Kidney capillary endothelial cell (primary cell): Measurements from ENCODE around the gene CD68.
"Not testable (repeated sequence)": the region's sequence is repeated elsewhere in the genome, so short reads cannot be mapped to it uniquely, and the experiment has no call there.

Experiments used
- DNase-seq: peaks from one replicate; pipeline ENCODE4 v3.0.0-alpha.2; 2018; ENCODE audit warnings: low spot score

CD68 gene

DNA sequence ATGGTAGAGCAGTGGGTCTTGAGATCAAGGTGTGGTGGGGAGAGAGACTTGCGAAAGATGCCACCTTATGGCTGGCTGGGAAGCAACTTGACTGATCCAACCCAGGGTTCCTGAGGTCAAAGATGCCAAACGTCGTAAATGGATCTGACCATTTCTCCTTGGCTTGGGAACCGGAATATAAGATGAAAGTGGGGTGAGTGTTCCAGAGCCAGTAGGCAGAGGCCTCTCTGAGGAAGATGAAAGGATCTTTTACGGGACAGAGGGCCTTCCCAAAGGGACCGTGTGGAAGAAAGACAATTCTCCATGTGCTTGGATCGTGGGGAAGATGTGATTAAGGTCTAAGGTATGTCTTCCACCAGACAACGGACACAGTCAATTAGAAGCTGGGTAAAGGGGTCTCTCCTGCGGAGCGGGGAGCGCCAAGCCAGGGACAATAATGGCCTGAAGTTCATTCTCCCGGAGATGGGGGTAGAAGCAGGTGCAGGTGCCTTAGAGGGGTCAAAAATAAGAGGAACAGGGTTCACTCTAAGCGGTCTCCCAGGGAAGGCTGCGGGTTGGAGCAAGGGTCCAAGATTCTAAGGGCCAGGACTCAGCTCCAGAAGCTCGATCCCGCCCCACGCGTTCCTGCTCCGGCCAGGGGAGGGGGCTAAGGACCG lies 34.5 kb downstream of the CD68 start:
- DNase-seq, result peak; percentile 18

DNA sequence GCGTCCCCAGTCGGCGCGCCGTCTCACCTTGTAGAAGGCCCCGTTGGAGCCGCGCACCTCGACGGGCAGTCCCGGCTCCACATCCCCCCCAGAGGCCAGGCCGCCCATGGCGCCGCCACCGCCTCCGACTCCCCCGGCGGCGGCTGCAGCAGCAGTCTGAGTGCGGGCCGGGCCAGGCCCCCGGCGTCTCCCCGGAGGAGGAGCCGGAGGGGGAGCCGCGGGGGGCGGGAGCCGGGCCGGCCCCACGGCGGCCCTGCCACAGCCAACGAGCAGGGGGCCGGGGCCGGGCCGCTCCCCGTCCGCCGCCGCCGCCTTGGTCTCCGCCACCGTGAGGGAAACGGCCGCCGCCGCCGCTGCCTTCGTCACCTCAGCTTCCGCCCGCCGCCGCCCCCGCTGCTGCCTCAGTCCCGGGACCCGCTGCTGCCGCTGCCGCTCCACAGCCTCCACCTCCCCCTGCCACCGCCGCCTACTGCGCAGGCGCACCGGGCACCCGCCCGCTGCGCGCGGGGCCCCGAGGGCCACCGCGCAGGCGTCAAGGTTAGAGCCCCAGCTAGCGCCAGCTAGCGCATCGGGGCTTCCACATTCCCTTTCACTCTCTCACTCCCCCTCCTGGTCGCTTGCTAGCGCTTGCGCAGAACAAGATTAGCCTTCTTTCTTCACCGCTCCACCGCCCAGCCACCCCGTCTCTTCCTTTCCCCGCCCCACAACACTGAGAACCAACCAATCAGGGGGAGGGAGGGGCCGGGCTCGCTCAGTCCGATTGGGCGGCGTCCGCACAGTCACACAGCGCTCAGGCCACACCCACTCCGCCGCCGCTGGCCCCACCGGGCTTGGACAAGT lies 35.2 kb downstream of the CD68 start, which contains the start of gene FXR2:
TSS of gene FXR2 (minus strand) at position 473 of the 840 bp plus-strand sequence. CDS start at position 108, 365 bp downstream.
- peak; percentile 100 for DNase-seq

DNA sequence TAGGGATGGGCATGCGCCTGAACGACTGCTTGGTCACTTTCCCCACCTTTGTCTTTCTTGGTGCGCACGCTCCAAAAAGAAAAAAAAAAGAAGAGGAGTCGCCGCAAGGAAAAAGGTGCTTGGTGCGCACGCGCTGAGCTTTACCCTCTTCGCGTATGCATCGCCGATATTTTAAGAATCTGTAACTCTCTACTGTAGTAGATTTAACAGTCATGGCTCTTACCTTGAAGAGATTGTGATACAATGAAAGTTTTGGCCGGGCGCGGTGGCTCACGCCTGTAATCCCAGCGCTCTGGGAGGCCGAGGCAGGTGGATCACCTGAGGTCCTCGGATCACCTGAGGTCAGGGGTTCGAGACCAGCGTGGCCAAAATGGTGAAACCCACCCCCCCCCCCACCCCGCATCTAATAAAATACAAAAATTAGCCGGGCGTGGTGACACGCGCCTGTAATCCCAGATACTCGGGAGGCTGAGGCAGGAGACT lies 35.9 kb downstream of the CD68 start:
- DNase-seq, result no peak

DNA sequence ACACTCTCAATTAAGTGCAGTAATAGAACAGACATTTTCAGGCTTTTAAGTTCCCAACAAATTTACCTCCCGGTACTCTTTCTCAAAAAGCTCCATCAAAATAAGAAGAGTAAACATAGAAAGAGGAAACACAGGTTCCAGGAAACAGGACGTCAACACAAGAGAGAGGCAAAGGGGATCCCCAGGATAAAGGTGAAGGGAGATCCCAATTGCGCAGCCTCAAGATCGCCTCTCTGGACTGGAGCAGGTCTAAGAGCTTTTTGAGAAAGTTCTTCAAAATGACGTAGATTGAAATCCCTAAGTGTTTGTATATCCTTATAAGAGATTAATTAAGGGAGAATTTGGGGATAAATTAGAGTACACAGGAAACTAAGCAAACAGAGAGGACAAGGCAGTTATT lies 39.2 kb downstream of the CD68 start:
- DNase-seq, result no peak

DNA sequence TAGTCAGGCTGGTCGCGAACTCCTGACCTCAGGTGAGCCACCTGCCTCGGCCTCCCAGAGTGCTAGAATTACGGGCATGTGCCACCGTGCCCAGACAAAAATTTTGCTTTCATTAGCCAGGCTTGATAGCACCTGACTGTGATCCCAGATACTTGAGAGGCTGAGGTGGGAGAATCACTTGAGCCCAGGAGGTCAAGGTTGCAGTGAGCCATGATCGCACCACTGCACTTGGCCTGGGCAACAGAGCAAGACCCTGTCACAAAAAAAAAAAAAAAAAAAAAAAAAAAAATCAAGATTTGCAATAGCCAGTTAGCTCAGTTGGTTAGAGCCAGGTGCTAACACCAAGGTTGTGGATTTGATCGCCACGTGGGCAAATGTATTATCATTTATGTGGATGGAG lies 41.4 kb downstream of the CD68 start:
- DNase-seq, result no peak

DNA sequence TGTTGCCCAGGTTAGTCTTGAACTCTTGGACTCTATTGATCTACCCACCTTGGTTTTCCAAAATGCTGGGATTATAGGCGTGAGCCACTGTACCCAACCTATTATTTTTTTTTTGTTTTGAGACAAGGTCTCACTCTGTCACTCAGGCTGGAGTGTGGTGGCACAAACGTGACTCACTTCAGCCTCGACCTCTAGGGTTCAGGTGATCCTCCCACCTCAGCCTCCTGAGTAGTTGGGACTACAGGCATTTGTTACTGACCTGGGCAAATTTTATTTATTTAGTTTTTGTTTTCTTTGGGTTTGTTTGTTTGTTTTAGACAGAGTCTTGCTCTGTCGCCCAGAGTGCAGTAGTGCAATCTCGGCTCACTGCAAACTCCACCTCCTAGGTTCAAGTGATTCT lies 44.2 kb downstream of the CD68 start:
- DNase-seq, result no peak

DNA sequence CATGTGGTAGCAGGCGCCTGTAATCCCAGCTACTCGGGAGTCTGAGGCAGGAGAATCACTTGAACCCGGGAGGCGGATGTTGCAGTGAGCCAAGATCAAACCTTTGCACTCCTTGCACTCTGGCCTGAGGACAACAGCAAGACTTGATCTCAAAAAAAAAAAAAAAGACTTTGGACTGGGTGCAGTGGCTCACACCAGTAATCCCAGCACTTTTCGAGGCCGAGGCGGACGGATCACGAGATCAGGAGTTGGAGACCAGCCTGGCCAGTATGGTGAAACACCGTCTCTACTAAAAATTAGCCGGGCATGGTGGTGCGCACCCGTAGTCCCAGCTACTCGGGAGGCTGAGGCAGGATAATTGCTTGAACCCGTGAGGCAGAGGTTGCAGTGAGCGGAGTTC lies 46.3 kb downstream of the CD68 start:
- DNase-seq, result not testable (repeated sequence)

DNA sequence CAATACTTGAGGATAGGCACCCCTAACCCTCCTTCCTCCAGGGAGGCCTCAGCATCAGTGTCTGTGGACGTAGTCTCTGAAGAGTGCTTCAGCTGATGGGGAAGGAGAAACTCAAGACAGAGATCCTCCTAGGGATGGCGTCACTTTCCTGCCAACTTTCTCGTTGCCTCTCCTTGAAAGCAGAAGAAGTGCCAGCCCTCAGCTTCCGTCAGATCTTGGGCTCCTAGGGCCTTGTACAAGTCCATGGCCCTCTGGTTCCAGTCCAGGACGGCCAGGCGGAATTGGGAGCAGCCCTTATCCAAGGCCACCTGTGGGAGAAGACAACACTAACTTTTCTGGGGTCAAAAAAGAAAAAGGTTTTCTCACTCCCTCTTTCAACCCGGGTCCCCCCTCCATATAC lies 46.9 kb downstream of the CD68 start:
- no peak for DNase-seq

DNA sequence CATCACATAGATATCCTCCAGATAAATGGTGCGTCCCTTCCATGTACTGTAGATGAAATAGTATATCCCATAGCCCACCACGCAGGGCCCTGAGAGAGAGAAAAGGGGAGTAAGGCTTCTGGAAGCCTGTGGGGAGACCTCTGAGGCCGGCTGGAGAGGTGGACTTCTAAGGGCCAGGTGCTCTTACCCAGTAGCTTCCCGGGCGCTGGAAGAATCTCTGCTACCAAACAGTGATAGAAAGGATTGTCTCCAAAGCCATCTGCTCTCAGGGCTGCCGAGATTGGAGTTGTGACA lies 47.5 kb downstream of the CD68 start:
- DNase-seq, result no peak

DNA sequence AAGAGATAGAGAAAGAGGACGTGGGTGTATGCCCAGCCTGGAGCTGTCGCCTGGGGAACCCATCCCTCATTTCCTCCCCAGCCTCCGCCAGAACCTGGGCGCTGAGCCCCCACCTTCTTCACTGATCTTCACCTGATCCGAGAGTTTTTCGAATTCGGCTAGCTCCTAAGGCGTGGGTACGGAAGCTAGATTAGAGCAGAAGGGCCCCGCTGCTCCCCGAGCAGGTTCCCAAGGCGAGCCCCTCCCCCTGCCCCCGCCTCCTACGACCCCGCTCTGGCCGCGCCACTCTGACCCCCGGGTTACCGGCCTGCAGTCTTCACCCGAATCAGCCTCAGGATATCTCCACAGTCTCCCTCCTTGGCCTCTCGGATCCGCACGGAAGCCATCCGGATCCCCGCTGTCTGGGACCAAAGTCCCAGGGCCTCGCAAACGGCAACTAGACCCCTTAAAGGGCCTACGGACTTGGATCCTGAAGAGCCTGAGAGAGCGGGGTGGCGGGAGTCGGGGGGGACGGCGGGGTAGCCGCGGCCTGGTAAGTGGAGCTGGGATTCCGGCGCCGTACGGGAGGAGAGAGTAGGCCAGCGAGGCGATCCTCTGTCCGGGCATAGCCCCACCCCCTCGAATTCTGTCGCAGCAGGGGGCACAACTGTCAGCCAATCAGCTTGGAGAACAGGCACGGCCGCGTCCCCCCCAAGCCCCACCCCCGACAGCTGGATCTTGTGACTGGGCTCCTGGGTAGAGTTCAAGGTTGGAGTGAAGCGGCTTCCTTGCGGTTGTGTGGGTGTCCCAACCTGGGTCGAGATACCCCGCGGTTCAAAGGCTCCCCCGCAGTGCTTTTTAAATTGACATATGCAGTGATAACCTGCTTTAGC lies 48.0 kb downstream of the CD68 start, which contains the start of gene SAT2:
TSS of gene SAT2 (minus strand) at position 572 of the 872 bp plus-strand sequence. CDS start at position 386, 186 bp downstream.
- DNase-seq, result peak; percentile 84

DNA sequence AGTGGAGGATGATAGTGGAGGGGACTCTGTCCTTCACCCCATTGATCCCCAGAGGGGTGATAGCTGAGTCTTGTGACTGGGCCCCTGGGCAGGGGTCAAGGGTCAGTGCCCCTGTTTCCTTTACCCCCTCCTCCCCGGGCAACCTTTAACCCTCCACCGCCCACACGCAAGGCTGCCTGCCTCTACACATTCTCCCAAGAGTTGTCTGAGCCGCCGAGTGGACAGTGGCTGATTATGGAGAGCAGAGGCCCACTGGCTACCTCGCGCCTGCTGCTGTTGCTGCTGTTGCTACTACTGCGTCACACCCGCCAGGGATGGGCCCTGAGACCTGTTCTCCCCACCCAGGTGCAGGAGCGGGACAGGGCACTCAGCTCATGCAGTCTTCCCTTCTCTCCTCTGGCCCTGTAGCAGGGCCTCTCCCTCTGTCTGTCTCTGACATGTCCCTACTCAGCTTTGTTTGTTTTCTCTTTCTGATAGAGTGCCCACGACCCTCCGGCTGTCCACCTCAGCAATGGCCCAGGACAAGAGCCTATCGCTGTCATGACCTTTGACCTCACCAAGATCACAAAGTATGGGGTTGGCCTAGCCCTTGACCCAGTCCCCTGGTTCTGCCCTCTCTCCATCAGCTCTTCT lies 50.6 kb downstream of the CD68 start, which contains the start of gene SHBG:
TSS of gene SHBG (plus strand) at position 197 of the 633 bp plus-strand sequence. CDS start at position 235, 38 bp downstream.
- DNase-seq, result no peak
